Stimulated activated CD8-positive, alpha-beta memory T cell treated with anti-CD3 and anti-CD28 coated beads, Interleukin-4, amount 100 ng/mL, for 24 hours (primary cell): ENCODE measurements around the gene MISP.
A peak's percentile ranks its signal among the peaks of the same experiment; 100 is the strongest.
"Not testable (repeated sequence)": the region's sequence is repeated elsewhere in the genome, so short reads cannot be mapped to it uniquely, and the experiment has no call there.

Source experiments
- DNase-seq: peaks from one replicate; pipeline ENCODE4 v3.0.0-alpha.2; 2020; ENCODE audit warnings: low read depth

The MISP gene

DNA sequence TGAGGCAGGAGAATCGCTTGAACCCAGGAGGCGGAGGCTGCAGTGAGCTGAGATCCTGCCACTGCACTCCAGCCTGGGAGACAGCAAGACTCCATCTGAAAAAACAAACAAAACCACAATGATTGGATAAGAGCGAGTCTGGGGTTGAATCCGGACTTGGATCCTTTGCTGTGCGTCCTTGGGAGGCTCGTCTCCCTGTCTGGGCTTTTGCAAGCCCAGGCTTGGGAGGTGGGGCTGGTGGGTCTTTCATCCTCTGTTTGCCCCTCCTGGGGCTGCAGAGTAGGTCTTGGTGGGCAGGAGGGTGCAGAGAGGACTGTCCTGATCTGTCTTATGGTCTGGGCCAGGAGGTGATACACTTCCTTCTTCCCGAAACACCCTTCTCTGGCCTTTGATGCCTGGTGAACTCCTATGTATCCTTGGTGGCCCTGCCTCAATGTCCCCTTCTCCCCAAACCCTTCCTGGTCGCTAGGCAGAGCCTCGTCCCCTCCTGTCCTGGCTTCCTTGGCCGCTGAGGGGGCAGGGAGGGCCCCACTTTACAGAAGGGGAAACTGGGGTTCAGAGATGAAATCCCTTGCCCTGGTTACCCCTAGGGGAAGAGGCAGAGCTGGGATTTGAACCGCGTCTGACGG, 25.3 kb upstream of the MISP start:
- no peak for DNase-seq

- no peak for DNase-seq
Measured at GRCh38 chr19:726993-727956, 23.6 kb upstream of the MISP start.

GRCh38 chr19:728011-728410, 22.9 kb upstream of the MISP start:
- no peak for DNase-seq

DNA sequence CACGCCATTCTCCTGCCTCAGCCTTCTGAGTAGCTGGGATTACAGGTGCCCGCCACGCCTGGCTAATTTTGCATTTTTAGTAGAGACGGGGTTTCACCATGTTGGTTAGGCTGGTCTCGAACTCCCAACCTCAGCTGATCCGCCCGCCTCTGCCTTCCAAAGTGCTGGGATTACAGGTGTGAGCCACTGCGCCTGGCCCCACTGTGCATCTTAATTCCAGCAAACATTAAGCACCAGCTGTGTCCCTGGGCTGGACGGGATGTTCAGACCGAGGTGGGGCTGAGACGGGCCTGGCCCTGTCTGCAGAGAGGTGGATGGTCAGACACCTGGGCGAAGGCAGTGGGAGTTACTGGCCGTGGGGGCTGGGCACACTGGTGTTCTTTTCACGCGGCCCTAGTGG, 21.3 kb upstream of the MISP start:
- not testable (repeated sequence) for DNase-seq

GRCh38 chr19:729965-730668, 20.8 kb upstream of the MISP start:
- DNase-seq, result no peak

DNA sequence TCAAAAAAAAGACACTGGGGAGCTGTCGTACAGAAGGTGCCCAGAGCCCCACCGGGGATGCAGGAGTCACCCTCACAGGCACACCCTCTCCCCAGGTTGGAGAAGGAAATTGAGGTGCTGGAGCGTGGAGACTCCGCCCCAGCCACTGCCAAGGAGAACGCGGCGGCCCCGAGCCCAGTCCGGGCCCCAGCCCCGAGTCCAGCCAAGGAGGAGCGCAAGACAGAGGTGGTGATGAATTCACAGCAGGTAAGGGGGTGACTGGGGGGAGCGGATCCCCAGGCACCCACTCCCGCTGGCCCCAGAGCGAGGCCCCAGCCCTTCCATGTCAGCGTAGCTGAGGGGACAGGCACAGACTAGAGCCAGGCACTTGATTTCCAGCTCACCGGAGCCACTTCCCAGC, 19.9 kb upstream of the MISP start:
- DNase-seq, result no peak

GRCh38 chr19:732148-733069, 18.5 kb upstream of the MISP start:
- DNase-seq, result no peak

DNA sequence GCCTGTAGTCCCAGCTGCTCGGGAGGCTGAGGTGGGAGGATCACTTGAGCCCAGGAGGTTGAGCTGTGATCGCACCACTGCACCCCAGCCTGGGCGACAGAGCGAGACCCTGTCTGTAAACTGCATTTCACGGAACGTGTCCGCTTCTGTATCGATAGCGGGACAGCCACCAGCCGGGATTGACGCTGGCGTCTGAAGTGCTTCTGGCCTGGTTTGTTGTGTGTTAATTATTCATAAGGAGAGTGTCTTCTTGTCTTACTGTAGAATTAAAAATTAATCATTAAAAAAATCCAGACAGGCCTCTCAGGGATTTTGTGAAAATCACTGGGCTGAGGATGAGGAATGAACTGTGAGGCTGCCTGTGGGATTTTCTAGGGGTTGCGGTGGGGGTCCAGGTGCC, 16.2 kb upstream of the MISP start:
- no peak for DNase-seq

GRCh38 chr19:736125-736524, 14.8 kb upstream of the MISP start:
- no peak for DNase-seq

DNA sequence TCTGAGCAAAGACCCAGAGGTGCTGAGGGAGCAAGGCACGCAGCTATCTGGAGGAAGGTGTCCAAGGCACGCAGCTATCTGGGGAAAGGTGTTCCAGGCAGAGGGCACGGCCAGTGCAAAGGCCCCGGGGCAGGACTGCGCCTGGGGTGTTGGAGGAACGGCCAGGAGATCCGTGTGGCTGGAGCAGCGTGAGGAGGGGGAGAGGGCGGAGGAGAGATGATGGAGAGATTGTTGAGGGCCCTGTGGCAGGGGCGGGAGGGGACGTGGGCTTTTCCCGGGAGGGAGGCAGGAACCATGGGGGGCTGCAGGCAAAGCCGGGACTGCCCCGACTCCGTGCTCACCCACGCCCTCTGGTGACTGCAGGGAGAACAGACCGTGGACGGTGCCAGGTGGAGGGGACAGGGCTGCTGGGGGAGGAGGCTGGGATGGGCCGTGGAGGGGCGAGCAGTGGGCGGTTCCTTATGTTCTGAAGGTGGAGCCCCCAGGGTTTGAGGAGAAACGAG, 13.3 kb upstream of the MISP start:
- DNase-seq, result peak; percentile 50

GRCh38 chr19:738509-739128, 12.3 kb upstream of the MISP start:
- DNase-seq, result no peak

DNA sequence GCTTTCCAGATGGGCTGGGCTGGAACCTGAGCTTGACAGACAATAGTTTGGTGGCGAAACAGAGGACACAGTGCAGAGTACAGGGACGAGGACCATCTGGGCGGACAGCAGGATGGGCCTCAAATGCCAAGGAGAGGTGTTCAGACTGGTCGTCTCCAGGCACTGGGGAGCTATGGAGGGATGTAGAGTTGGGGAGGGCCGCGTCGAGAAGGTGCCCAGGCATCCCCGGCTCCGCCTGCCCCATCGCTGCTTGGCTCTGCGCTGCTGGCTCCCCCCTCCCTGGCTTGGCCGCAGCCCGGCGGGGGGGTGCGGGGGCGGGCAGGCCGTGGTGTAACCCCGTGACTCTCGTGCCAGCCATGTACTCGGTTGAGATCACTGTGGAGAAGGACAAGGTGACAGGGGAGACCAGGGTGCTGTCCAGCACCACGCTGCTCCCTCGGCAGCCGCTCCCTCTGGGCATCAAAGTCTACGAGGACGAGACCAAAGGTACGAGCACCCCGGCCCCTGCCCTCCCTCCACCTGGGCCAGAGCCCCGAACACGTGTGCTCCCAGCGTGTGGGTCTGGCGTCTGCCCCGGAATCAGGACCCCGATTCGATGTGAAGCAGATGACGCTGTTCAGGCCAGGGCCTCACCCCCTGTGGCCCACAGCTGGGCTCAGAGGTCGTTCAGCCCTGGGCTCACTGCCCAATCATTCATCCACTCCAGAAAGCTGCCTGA, 10.8 kb upstream of the MISP start:
- DNase-seq, result no peak

DNA sequence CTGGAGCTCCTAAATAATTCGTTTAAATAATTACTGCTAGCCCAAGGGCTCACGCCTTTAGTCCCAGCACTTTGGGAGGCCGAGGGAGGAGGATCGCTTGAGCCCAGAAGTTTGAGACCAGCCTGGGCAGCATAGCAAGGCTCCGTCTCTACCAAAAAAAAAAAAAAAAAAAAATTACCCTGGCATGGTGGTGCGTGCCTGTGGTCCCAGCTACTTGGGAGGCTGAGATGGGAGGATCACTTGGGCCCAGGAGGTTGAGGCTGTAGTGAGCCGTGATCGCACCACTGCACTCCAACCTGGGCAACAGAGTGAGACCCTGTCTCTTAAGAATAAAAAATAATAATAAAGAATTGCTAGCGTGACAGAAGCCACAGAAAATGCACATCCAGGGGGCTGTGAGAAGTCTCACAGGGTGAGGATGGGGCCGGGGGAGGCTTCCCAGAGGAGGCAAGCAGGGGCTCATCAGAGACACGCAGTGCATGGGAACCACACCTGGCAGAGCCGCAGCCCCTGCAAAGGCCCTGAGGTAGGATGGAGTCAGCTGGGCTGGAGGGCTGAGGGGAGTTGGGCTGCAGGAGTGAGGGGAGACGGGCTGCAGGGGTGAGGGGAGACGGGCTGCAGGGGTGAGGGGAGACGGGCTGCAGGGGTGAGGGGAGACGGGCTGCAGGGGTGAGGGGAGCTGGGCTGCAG, 10.0 kb upstream of the MISP start:
- DNase-seq, result not testable (repeated sequence)

- no peak for DNase-seq
Measured at GRCh38 chr19:741506-742131, 9.3 kb upstream of the MISP start.

DNA sequence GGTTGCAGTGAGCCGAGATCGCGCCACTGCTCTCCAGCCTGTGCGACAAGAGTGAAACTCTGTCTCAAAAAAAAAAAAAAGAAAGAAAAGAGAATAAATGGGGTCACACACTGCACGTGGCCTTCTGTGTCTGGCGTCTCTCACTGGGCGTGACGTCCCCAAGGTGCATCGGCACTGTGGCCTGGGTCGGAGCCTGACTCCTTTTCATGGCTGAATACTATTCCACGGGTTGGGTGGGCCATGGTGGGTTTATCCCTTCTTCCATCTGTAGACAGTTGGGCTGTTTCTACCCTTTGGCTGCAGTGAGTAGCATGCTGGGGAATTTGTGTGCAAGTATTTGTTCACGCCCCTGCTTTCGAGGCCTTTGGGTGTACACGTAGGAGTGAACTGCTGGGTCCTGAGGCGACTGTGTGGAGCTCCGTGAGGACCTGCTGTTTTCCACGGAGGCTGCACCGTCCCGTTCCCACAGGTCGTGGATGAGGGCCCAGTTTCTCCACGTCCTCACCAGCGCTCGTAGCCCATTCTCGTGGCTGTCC, 8.3 kb upstream of the MISP start:
- no peak for DNase-seq

GRCh38 chr19:743168-743687, 7.7 kb upstream of the MISP start:
- DNase-seq, result no peak

- DNase-seq, result not testable (repeated sequence)
Measured at GRCh38 chr19:745138-745537, 5.8 kb upstream of the MISP start.

DNA sequence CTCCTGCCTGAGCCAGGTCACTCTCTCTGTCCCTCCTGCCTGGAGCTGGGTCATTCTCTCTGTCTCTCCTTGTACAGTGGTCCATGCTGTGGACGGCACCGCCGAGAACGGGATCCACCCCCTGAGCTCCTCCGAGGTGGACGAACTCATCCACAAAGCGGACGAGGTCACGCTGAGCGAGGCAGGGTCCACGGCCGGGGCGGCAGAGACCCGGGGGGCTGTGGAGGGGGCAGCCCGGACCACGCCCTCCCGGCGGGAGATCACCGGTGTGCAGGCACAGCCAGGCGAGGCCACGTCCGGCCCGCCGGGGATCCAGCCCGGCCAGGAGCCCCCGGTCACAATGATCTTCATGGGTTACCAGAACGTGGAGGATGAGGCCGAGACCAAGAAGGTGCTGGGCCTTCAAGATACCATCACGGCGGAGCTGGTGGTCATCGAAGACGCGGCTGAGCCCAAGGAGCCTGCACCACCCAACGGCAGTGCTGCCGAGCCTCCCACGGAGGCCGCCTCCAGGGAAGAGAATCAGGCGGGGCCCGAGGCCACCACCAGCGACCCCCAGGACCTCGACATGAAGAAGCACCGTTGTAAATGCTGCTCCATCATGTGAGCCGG, 4.6 kb upstream of the MISP start:
- no peak for DNase-seq
